Activated CD4-positive, alpha-beta T cell treated with anti-CD3 and anti-CD28 coated beads for 36 hours (primary cell): Measurements from ENCODE around the gene RAPGEF4. TPM values are rescaled to one million over a fixed set of nuclear protein-coding genes. Genes with fewer than 3 reads are reported as not detected.

ENCODE experiments used
- ATAC-seq: fragments of 200-7000 bp; cut with Tn5 transposase; one replicate; pipeline ENCODE4 v1.10.0; 2021; ENCODE audit warnings: mild to moderate bottlenecking, moderate library complexity
- CTCF ChIA-PET: fragments of 350-600 bp; sonication (Branson Sonifier 250); formaldehyde crosslinking; loops from one replicate; lab custom pipeline; 2021; ENCODE audit warnings: antibody characterized with exemption; lab: Charles Lee
- POLR2A ChIA-PET: fragments of 350-600 bp; sonication (Branson Sonifier 250); formaldehyde crosslinking; loops from one replicate; lab custom pipeline; 2021; ENCODE audit warnings: antibody characterized with exemption, inconsistent platforms; lab: Charles Lee
- DNase-seq: peaks from one replicate; pipeline ENCODE4 v3.0.0-alpha.2; 2020
- H3K27ac Mint-ChIP-seq: one replicate; pipeline ENCODE4 v1.8.0; 2021; ENCODE audit warnings: mixed read lengths
- H3K27me3 Mint-ChIP-seq: one replicate; pipeline ENCODE4 v1.8.0; 2021; ENCODE audit warnings: mixed read lengths
- H3K36me3 Mint-ChIP-seq: one replicate; pipeline ENCODE4 v1.8.0; 2021; ENCODE audit warnings: low read depth, mixed read lengths
- H3K4me1 Mint-ChIP-seq: one replicate; pipeline ENCODE4 v1.8.0; 2021; ENCODE audit warnings: mixed read lengths
- H3K4me3 Mint-ChIP-seq: one replicate; pipeline ENCODE4 v1.8.0; 2021; ENCODE audit warnings: mild to moderate bottlenecking, moderate library complexity, mixed read lengths
- H3K9me3 Mint-ChIP-seq: one replicate; pipeline ENCODE4 v1.8.0; 2021; ENCODE audit warnings: low read depth, mixed read lengths
- intact Hi-C, 2 experiments: fragments of 100-400 bp; cut with DNase I in 1 of 2; cut with micrococcal nuclease in 1 of 2; formaldehyde crosslinking; loops; one replicate each; pipeline versions ENCODE4 v1.14.2 to v1.15.1; 2022 to 2024; cut with DNase I, micrococcal nuclease
- total RNA-seq, 2 experiments: library from RNA; stranded (reverse); gene quantifications; one replicate each; pipeline ENCODE4 v1.2.3, GENCODE V29; 2021

The RAPGEF4 gene
- total RNA-seq, 2 experiments from 2014 or later: 0.28 to 0.50 TPM

- Mint-ChIP-seq H3K36me3 (no peaks in the 10 kb centered on the region), H3K4me3 (no peak overlapping the region), H3K27ac (no peak overlapping the region), H3K27me3 (peaks cover 2% of the 10 kb centered on the region), H3K9me3 (no peaks in the 10 kb centered on the region), H3K4me1 (no peaks in the 10 kb centered on the region)
- ATAC-seq (no peak), DNase-seq (no peak)
- intact Hi-C loops: no loop called here
- ChIA-PET CTCF (interaction anchor here (1.0 to 1.1 kb wide), 2 partner anchors 20 to 57 kb away, joined by 3 to 6 read pairs; no protein-coding TSS in a partner anchor), POLR2A (interaction anchor here (0.7 kb wide), 1 partner anchor 38 kb away, joined by 5 read pairs; no protein-coding TSS in a partner anchor)
Measured at GRCh38 chr2:173008786-173009185, 273.1 kb downstream of the RAPGEF4 start.

GRCh38 chr2:173010233-173010632 lies 274.6 kb downstream of the RAPGEF4 start:
- H3K4me1 Mint-ChIP-seq: no peaks in the 10 kb centered on the region
- ATAC-seq: no peak
- ChIA-PET POLR2A (no interaction called here), CTCF (interaction anchor here (1.5 kb wide), 1 partner anchor 15 kb away, joined by 3 read pairs; no protein-coding TSS in a partner anchor)
- peaks cover 2% of the 10 kb centered on the region for H3K27me3 Mint-ChIP-seq
- no peaks in the 10 kb centered on the region for H3K36me3 Mint-ChIP-seq
- intact Hi-C loops: no loop called here
- no peak overlapping the region for H3K4me3 Mint-ChIP-seq
- DNase-seq: no peak
- H3K27ac Mint-ChIP-seq: no peak overlapping the region
- no peaks in the 10 kb centered on the region for H3K9me3 Mint-ChIP-seq

GRCh38 chr2:173016451-173016850 lies 280.8 kb downstream of the RAPGEF4 start:
- no peak for DNase-seq
- H3K9me3 Mint-ChIP-seq: no peaks in the 10 kb centered on the region
- H3K27me3 Mint-ChIP-seq: peaks cover 2% of the 10 kb centered on the region
- H3K4me1 Mint-ChIP-seq: no peaks in the 10 kb centered on the region
- H3K27ac Mint-ChIP-seq: no peak overlapping the region
- ATAC-seq: no peak
- intact Hi-C loops: no loop called here
- H3K4me3 Mint-ChIP-seq: no peak overlapping the region
- POLR2A ChIA-PET: interaction anchor here (0.5 kb wide), 1 partner anchor 61 kb away, joined by 3 read pairs; no protein-coding TSS in a partner anchor
- CTCF ChIA-PET: interaction anchor here (1.7 kb wide), 1 partner anchor 11 kb away, joined by 16 read pairs; no protein-coding TSS in a partner anchor
- no peaks in the 10 kb centered on the region for H3K36me3 Mint-ChIP-seq

- Mint-ChIP-seq H3K27ac (no peak overlapping the region), H3K4me3 (no peak overlapping the region), H3K9me3 (no peaks in the 10 kb centered on the region), H3K27me3 (peaks cover 2% of the 10 kb centered on the region), H3K4me1 (no peaks in the 10 kb centered on the region), H3K36me3 (no peaks in the 10 kb centered on the region)
- ChIA-PET POLR2A (interaction anchor here (0.6 kb wide), 1 partner anchor 10 kb away, joined by 3 read pairs; no protein-coding TSS in a partner anchor), CTCF (interaction anchor here (0.9 to 1.7 kb wide), 2 partner anchors 10 to 47 kb away, joined by 3 to 16 read pairs; no protein-coding TSS in a partner anchor)
- ATAC-seq: no peak
- DNase-seq: no peak
- intact Hi-C loops: no loop called here
Measured at GRCh38 chr2:173017646-173018420, 282.2 kb downstream of the RAPGEF4 start.

GRCh38 chr2:173019755-173020154 lies 284.1 kb downstream of the RAPGEF4 start:
- POLR2A ChIA-PET: no interaction called here

GRCh38 chr2:173021939-173022371 lies 286.3 kb downstream of the RAPGEF4 start:
- DNase-seq: peak; percentile 6
- intact Hi-C loops: loop anchor here (5.0 to 10.0 kb wide), 3 partner anchors 157 to 373 kb away; no protein-coding TSS in a partner anchor
- CTCF ChIA-PET: interaction anchor here (0.7 to 1.4 kb wide), 3 partner anchors 116 to 381 kb away, joined by 3 to 8 read pairs (median 4); no protein-coding TSS in a partner anchor

More at GRCh38 chr2:173019755-173020154, 284.1 kb downstream of the RAPGEF4 start:
- intact Hi-C loops: loop anchor here (5.0 to 10.0 kb wide), 3 partner anchors 155 to 375 kb away; no protein-coding TSS in a partner anchor
- CTCF ChIA-PET: no interaction called here
- DNase-seq: no peak
- no peaks in the 10 kb centered on the region for H3K4me1 Mint-ChIP-seq
- no peak overlapping the region for H3K27ac Mint-ChIP-seq
- no peaks in the 10 kb centered on the region for H3K36me3 Mint-ChIP-seq
- peaks cover 2% of the 10 kb centered on the region for H3K27me3 Mint-ChIP-seq
- H3K9me3 Mint-ChIP-seq: no peaks in the 10 kb centered on the region
- H3K4me3 Mint-ChIP-seq: no peak overlapping the region
- ATAC-seq: no peak

GRCh38 chr2:173023718-173024117 lies 288.1 kb downstream of the RAPGEF4 start:
- intact Hi-C loops: loop anchor here (5.0 to 10.0 kb wide), 3 partner anchors 159 to 371 kb away; no protein-coding TSS in a partner anchor
- no peak for ATAC-seq
- DNase-seq: no peak
- no peaks in the 10 kb centered on the region for H3K36me3 Mint-ChIP-seq
- POLR2A ChIA-PET: no interaction called here
- H3K9me3 Mint-ChIP-seq: no peaks in the 10 kb centered on the region
- H3K27me3 Mint-ChIP-seq: peaks cover 6% of the 10 kb centered on the region
- CTCF ChIA-PET: interaction anchor here (10.6 kb wide), 1 partner anchor 189 kb away, joined by 307 read pairs; no protein-coding TSS in a partner anchor
- peaks cover 4% of the 10 kb centered on the region for H3K4me1 Mint-ChIP-seq
- H3K4me3 Mint-ChIP-seq: no peak overlapping the region
- H3K27ac Mint-ChIP-seq: no peak overlapping the region

More at GRCh38 chr2:173021939-173022371, 286.3 kb downstream of the RAPGEF4 start:
- H3K4me3 Mint-ChIP-seq: no peak overlapping the region
- H3K9me3 Mint-ChIP-seq: no peaks in the 10 kb centered on the region
- H3K36me3 Mint-ChIP-seq: no peaks in the 10 kb centered on the region
- no peak for ATAC-seq
- POLR2A ChIA-PET: no interaction called here
- H3K27ac Mint-ChIP-seq: no peak overlapping the region
- H3K27me3 Mint-ChIP-seq: peaks cover 2% of the 10 kb centered on the region
- H3K4me1 Mint-ChIP-seq: no peaks in the 10 kb centered on the region

GRCh38 chr2:173026479-173026878 lies 290.8 kb downstream of the RAPGEF4 start:
- DNase-seq: no peak
- H3K27me3 Mint-ChIP-seq: peaks cover 6% of the 10 kb centered on the region
- no peak overlapping the region for H3K27ac Mint-ChIP-seq
- H3K36me3 Mint-ChIP-seq: no peaks in the 10 kb centered on the region
- H3K4me1 Mint-ChIP-seq: peaks cover 4% of the 10 kb centered on the region
- intact Hi-C loops: loop anchor here (2.0 to 10.0 kb wide), 4 partner anchors 50 to 368 kb away; no protein-coding TSS in a partner anchor
- ChIA-PET POLR2A (interaction anchor here (0.6 to 1.0 kb wide), 2 partner anchors 12 to 295 kb away, joined by 3 to 4 read pairs; no protein-coding TSS in a partner anchor), CTCF (interaction anchor here (0.7 to 10.6 kb wide), 32 partner anchors 9 to 1317 kb away, joined by 3 to 307 read pairs (median 5); no protein-coding TSS in a partner anchor)
- no peak overlapping the region for H3K4me3 Mint-ChIP-seq
- ATAC-seq: no peak
- H3K9me3 Mint-ChIP-seq: no peaks in the 10 kb centered on the region

GRCh38 chr2:173027181-173028128 lies 291.8 kb downstream of the RAPGEF4 start:
- POLR2A ChIA-PET: interaction anchor here (0.6 to 1.3 kb wide), 4 partner anchors 10 to 296 kb away, joined by 3 to 4 read pairs (median 3); no protein-coding TSS in a partner anchor
- H3K27ac Mint-ChIP-seq: no peak overlapping the region
- DNase-seq (peak; percentile 87), ATAC-seq (peak; percentile 63)
- H3K9me3 Mint-ChIP-seq: no peaks in the 10 kb centered on the region
- no peaks in the 10 kb centered on the region for H3K36me3 Mint-ChIP-seq
- H3K4me3 Mint-ChIP-seq: no peak overlapping the region
- CTCF ChIA-PET: interaction anchor here (0.6 to 10.6 kb wide), 58 partner anchors 9 to 1453 kb away, joined by 3 to 307 read pairs (median 4); no protein-coding TSS in a partner anchor
- intact Hi-C loops: loop anchor here (1.0 to 10.0 kb wide), 6 partner anchors 49 to 1314 kb away; no protein-coding TSS in a partner anchor
- H3K27me3 Mint-ChIP-seq: peaks cover 6% of the 10 kb centered on the region
- peaks cover 4% of the 10 kb centered on the region for H3K4me1 Mint-ChIP-seq

- Mint-ChIP-seq H3K36me3 (no peaks in the 10 kb centered on the region), H3K9me3 (no peaks in the 10 kb centered on the region), H3K27ac (no peak overlapping the region), H3K27me3 (peaks cover 6% of the 10 kb centered on the region), H3K4me3 (no peak overlapping the region), H3K4me1 (peaks cover 4% of the 10 kb centered on the region)
- ATAC-seq (no peak), DNase-seq (no peak)
- ChIA-PET POLR2A (interaction anchor here (0.6 to 1.3 kb wide), 2 partner anchors 10 to 21 kb away, joined by 3 read pairs; no protein-coding TSS in a partner anchor), CTCF (interaction anchor here (0.6 to 10.6 kb wide), 48 partner anchors 8 to 1453 kb away, joined by 3 to 307 read pairs (median 5); no protein-coding TSS in a partner anchor)
- intact Hi-C loops: loop anchor here (5.0 to 10.0 kb wide), 3 partner anchors 163 to 367 kb away; no protein-coding TSS in a partner anchor
Measured at GRCh38 chr2:173028141-173028540, 292.5 kb downstream of the RAPGEF4 start.
